GM12891 (cell line): Measurements from ENCODE around the gene MNT.

Experiments
- POLR2A ChIP-seq: IDR thresholded peaks from 2 replicates; pipeline ENCODE4 v1.6.1; 2011; ENCODE audit warnings: low read depth, low read length, control low read depth
- POLR2AphosphoS5 ChIP-seq: IDR thresholded peaks from 2 replicates; pipeline ENCODE4 v1.6.1; 2011; ENCODE audit warnings: low read depth, low read length, control low read depth
- TAF1 ChIP-seq: IDR thresholded peaks from 2 replicates; pipeline ENCODE4 v1.6.1; 2011; ENCODE audit warnings: low read depth, low read length, control low read depth

GRCh38 chr17:2403044-2403443 is 2.2 kb upstream of the MNT start:
- TF ChIP-seq POLR2AphosphoS5 (no peak), POLR2A (no peak), TAF1 (no peak)
